ENCODE data around the gene WIPI1.
A peak's percentile ranks its signal among the peaks of the same experiment; 100 is the strongest.

WIPI1 gene

DNA sequence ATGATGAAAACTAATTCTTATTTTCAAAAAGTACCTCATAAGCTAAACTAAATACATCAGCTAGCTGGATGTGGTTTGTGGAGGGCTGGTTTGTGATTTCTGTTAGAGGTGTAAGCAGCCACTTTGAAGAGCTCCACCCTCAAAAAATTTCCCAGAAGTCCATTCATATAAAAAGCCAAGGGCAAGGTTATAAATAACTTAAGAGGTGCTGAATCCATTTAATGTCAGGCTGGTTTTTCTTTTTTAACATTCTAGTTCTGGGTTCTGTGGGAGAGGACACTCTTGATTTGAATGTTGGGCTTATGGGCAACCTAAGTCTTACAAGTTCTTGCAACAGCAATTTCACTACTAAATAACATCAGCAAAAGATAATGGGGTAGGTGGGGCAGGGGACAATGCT, 3.4 kb upstream of the WIPI1 start:
- DNase-seq (ENCODE audit: low read depth in 2 of 2), result no peak

DNA sequence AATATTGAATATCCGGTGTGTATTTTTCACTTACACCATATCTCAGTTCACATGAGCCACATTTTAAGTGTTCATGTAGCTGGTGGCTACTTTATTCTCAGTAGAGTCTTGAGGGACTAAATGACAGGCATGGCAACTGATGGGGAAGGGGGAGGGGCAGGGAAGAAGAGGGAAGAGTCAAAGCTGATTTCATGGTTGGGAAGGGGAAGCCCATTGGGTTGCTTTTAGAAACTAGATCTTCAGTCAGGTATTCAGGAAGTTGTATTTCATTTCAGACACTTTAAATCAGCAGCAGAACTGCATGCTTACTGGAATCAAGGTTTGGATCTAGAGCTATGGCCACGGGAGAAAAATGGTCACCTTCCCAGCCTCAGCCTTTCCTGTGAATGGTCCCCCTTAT, 2.9 kb upstream of the WIPI1 start:
- DNase-seq (ENCODE audit: low read depth in 2 of 2), result no peak

DNA sequence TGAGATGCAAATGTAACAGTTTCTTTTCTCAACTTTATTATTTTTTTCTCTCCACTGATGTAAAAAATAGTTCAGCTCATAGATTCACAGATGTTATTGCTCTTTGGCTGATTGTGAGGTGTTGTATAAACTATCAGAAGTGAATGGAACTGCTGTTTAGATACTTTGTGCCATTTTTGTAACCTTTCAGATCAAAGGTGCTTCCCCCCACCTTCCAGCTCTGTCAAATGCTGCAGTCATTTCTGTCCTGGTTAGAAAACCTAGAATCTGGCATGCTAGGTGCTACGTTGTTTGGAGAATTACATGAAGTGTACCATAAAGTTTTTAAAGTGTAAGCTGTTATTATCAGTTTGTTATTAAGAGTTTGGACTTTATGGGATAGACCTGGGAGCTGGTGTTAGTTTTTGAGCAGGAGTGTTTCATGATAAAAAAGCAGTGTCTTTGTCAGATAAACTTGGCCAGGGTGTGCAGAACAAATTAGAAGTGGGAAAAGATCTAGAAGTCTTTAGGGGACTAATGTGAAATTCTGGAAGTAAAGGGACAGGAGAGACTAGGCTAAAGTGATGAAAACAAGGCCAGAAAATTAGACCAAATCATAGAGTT, 1.8 kb upstream of the WIPI1 start:
- DNase-seq (ENCODE audit: low read depth in 2 of 2), result no peak

DNA sequence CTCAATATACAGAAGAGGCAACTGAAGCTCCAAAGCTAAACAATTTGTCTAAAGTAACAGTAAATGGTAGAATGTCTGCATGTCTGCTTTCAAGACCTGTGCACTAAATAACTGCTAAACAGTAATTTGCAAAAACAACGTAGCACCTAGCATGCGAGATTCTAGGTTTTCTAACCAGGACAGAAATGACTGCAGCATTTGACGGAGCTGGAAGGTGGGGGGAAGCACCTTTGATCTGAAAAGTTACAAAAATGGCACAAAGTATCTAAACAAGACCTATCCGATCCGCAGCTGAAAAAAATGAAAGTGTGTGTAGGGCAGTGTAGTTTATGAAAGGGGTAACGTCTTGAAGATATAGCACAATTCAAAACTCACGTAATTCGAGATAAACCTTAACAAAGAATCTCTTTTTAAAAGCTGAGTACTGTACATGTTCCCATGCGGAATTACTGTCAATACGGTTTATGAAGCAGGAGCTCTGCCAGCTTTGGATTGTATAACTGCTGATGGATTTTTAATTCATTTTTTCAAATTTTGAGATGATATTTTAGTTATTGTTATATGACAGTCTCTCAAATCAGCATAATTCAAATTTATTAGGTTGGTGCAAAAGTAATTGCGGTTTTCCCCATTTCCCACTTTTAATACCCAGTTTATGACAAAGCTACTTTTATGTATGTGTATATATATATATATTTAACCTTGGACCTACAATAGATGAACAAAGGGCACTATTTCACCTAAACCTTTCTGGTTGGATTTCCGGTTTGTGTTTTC, 1.2 kb upstream of the WIPI1 start:
- DNase-seq (ENCODE audit: low read depth in 2 of 2), result no peak

DNA sequence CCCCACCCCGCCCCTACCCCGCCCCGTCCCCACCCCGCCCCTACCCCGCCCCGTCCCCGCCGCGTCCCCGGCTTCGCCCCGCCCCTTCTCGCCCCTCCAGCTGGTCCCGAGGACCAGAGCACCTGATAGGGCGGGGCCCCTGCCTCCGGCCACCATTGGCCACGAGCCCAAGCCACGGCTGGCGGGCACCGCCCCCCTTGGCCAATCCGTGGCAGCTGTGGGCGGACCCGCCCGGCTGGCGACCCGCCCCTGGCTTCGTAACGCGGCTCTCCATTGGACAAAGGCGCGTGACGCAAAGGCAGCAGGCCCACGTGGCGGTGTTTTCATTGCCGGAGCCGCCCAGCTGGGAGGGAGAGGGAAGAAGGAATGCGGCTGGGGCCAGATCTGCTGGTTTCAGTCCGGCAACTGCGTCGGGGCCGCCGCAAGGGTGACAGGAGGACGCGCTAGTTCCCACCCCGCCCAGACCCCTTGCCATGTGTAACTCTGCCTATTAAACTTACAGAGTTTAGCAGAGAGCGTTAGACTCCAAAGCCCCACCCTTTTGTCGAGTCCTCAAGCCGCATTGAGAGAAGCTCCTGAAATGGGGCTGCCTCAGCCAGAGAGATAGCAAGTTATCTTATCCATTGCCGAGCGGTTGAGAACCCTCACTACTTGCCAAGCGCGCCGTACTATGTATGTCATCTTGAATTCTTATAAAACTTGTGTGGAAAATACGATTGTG, 403 bp upstream of the WIPI1 start:
- DNase-seq (ENCODE audit: low read depth in 2 of 2), result peak; percentile 97

DNA sequence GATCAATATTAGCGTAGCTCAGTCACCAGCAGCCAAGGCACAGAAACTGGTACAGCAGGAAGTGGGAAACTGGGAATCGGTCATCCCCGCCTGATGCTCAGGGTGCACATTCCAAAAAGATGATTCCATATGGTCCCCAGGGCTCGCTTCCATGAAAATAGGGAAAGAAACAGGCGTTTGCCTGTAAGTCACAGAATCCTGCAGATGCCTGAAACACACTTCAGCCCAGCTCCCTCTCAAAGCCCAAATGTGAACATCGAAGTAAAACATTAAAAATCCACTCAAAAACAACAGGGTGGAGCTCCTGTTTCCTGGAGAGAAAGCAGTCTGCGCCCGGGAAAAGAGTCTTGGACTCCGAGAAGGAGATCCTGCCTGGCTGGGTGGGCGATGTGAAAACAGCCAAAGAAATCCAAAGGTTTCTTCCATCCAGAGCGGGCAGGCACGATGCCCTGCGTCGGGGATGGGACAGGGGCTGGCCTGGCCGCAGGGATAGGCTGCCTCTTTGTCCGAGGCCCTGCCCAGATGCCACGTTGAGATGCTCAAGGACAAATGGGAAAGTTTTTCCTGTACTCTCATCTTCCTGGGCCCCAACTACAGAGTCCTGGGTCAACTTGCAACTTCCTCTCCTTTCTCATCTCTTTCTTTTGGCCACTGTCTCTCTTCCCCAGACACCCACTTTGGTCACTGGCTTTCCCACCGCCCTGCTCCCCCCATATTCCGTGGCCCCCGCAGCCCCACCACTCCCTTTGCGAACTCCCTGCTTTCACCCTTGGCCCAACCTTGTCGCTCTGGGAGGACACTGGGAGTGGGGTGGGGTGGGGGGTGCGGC, 743 bp downstream of the WIPI1 start:
- peak; percentile 71 to 74 for DNase-seq (ENCODE audit: low read depth in 2 of 2)

DNA sequence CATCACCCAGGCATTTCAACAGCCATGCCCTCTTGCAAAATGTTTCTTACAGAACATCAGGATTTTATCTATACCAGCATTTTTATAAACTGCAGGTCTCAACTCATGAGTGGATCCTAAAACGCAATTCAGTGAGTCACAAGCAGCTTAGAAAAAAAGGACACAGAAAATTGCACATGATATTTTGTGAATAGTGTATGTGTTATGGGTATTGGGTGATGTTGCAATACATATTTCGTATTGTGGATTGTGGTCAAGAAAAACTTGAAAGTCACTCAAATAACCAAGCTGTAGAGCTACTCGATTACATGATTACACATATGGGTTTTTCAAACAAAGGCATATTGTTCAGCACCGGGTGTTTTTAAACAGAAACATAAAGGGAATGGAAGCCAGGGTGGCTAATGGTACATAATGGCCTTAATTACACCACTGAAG, 1.4 kb downstream of the WIPI1 start:
- peak; percentile 83 to 86 for DNase-seq (ENCODE audit: low read depth in 2 of 2)

DNA sequence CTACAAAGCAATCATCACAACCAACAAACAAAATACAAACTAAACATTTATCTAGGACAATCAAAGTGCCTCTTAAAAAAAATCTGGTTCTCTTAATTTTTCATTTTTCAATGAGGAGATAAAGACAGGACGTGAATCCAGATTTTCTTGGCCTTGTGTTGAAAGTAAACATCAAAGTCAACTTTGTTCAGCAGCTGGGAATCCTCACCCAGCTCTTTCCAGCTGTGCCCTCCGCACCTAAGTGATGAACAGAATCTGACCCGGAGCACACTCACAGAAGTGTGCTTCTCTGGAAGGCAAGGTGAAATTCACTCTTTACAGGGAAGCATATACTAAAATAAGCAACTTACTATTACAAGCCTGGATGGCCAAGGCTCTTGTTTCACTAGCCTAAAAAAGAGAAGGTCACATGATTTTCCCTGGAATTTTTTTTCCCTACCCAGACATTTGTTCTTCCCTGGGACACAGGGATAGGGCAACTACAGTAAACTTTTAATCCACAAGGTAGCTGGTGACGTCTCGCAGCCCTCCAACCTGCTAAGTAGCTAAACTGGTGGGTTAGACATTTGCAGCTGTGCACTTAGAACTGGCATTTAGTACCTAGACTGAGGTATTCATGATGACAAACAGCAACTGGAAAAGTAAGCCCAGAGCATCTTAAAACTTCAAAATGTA, 3.2 kb downstream of the WIPI1 start:
- no peak for DNase-seq (ENCODE audit: low read depth in 2 of 2)

DNA sequence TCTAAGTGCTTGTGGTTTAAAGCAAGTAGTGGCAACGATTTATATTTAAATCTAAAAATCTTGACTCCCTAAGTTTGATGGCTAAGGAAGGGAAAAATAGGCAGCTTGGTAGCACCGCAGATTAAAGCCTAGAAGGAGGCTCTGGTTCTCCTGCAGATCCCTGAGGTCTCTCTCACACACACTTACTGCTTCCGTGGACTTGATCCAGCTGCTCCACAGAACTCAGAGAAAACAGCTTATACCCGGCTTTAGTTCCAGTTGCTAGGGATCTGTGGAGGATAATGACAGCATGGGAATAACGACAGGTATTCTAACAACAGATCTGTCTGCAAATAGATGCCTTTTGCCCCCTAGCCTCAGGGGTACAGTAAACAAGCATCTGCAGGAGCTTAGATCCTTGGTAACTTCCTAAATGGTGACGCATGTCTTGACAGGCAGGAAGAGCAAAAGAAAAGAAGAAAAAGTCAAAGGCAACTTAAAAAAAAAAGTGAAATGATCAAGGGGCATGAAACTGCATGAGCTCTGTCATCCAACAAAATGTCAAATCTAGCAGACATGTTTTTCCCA, 4.5 kb downstream of the WIPI1 start:
- no peak for DNase-seq (ENCODE audit: low read depth in 2 of 2)

DNA sequence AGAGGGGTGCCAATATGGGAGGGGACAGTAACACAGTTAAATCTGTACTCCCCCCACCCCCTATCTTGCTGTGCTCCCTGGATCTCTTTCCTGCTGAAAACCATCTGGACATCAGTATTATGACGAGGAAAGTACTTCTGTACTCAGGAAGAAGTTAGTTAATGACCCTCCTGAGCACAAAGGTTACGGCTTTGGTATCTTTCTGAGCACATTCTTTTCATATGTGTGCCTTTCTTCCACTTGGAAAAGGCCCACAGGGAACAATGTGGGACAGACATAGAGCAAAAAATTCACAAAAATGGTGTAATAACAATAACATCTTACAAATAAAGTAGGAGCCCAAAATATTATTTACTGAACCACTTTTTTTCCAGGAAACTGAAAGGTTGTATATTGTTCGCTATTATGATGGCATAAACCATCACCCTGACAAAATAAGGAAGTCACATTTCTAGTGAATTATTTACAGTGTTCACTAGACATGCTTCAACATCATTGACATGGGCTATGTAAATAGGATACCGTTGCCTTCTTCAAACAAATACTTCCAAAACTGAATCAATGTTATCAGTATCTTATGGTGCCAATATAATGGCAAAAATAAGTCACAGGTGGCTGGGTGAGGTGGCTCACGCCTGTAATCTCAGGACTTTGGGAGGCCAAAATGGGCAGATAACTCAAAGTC, 5.5 kb downstream of the WIPI1 start:
- DNase-seq (ENCODE audit: low read depth in 2 of 2), result no peak

DNA sequence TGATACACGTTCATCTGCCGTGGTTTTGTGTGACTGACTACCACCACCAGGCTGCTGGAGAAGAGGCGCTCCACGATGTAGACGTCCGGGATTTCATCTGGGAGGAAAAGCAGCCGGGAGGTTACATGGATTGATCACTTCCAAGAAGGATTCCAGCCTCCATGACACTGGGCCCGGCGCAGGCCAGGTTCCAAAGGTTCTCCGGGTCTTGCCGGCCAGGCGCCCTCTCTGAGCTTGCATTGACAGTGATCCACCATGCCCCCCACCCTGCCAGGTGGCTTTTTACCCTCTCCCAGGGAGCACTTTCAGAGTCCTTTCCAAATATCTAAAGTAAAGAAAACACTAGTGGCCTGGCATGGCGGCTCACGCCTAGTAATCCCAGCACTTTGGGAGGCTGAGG, 6.5 kb downstream of the WIPI1 start:
- no peak for DNase-seq (ENCODE audit: low read depth in 2 of 2)

DNA sequence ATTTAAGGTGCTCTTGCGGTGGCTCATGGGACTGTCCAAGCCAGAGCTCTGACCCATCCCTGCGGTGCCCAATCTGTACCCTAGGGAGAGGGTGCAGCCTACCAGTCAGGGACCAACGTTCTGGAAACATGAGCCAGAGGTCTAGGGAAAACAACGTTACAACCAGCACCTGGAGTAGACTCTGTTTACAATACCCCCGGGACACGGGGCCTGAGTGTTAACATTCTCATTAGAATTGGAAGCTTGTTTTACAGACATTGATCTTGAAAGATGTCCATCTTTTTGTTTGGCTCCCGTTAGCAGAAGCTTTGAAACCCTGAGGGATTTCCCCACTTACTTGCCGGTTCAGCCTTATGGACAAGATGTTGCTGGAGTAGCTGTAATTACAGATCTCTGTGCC, 6.9 kb downstream of the WIPI1 start:
- DNase-seq (ENCODE audit: low read depth in 2 of 2), result no peak

DNA sequence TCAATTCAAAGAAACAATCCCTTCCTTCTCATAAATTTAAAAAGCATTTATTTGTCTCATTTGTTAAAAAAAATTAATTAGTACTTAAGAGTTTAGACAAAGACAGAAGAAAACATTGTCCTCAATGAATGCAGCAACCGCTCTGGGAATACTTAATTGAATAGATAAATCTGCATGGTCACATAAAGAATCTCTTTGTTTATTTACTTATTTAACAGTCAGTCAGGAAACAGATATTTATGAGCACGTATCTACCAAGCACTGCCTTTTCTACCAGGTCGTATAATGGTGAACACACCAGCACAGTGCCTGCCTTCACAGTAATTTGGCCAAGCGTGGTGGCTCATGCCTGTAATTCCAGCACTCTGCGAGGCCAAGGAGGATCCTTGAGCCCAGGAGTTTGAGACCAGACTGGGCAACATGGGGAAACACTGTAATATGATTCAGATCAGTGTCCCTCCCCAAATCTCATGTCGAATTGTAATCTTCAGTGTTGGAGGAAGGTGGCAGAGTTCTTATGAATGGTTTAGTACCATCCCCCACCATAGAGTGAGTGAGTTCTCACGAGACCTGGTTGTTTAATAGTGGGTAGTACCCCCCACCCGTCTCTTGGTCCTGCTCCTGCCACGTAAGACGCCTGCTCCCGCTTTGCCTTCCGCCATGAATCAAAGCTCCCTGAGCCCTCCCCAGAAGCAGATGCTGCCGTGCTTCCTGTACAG, 8.1 kb downstream of the WIPI1 start:
- no peak for DNase-seq (ENCODE audit: low read depth in 2 of 2)

DNA sequence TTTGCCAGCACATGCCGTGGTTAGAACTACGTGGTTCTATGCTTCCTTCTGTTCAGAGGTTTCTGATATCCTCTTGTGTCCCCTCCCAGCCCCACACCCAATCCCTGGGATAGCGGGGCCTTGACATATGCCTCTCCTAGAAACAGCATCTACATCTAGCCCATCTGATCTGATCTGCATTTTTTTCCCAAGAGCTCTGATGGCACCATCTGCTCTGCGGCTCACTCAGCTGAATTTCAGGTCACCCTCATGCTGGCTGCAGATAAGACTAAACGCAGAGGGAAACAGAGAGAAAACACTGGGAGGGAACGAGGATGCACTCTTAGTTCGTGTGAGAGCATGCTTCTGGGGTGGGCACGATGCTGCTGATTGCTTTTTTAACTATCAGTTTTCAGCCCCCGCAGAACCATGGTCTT, 10.7 kb downstream of the WIPI1 start:
- DNase-seq (ENCODE audit: low read depth in 2 of 2), result no peak

DNA sequence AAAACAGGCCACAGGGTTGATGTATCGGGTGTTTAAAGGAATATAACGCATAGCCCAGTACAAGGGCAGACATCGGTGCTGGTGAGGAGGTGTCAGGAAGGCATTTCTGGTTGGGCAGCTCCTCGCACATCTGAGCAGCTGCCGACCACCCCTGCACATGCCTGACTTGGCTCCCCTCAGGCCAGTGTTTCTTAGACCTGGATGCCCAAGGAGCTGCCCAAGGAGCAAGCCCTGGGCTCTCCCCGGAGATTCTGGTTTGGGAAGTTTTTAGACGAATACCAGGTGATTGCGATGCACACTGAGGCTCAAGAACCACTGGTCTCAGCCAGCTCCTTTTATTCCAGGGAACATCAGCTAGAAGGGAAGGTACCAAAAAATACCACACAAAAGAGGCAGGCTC, 11.6 kb downstream of the WIPI1 start:
- DNase-seq (ENCODE audit: low read depth in 2 of 2), result no peak

DNA sequence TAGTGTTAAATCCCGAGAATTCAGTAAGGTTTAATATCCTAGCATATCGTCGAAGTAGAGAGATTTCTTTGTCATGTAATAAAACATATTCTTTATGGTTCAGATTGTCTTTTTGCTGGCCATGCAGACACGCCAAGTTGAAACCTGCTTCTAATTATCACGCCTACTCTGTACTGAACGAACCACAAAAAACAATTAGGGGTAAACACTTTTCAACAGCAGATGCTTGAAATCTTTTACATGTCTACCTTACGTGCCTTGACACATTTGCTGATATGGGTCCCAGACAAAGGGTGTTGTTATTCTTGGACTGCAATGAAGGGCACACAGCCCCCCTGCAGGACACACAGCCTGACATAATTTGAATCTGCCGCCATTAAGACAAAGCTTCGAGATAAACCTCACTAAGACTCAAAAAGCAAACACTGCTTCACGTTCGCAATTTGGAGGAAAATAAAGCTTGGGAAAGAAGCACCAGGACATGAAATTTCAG, 13.3 kb downstream of the WIPI1 start:
- peak; percentile 63 for DNase-seq (ENCODE audit: low read depth in 2 of 2)

DNA sequence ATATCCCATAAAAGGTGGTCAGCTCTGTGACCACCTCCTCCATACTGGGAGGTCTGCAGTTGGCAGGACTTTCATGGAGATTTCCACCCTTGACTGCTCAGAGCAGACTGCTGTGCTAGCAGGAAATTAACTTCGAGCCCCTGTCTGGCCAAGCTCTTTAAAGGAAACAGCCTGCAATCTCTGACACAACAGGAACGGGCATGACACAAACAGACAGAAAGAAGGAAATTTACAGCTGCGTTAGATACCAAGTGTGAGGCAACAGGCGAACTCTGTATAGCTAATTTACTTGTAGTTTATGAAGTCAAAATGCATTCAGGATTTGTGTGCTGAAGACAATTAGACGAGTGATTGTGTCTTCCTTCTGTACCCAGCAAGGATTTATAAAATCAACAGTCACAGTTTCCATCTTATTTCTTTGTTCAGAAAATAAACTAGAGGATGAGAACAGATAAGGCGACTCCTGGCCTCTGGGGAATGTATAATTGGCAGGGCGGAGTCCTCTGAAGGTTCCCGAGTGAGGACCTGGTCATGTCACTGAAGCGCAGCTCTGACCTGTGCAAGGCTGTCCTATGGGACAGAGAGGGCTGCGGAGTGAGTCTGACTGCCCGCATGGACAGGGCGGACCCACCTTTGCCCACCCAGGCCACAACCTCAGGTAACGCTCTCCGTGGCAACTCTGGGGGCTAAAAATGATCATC, 16.1 kb downstream of the WIPI1 start:
- no peak for DNase-seq (ENCODE audit: low read depth in 2 of 2)

DNA sequence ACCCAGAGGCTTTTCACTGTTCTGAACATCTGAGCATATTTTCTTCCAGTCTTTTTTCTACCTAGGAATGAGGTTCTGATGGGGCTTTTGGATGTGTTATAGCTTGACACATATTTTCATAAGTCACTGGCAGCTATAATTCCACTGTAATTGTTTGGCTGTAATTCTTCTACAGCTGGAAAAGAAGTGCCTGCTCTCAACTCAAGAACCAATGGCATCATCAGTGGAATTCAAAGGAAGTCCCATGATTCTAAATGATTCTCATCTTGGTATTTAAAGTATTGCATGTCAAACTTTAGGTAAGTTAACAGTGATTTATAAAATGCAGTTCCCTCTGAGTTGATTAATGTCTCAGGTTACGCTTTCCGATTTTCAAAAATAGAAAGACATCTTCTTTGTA, 16.8 kb downstream of the WIPI1 start:
- DNase-seq (ENCODE audit: low read depth in 2 of 2), result no peak

DNA sequence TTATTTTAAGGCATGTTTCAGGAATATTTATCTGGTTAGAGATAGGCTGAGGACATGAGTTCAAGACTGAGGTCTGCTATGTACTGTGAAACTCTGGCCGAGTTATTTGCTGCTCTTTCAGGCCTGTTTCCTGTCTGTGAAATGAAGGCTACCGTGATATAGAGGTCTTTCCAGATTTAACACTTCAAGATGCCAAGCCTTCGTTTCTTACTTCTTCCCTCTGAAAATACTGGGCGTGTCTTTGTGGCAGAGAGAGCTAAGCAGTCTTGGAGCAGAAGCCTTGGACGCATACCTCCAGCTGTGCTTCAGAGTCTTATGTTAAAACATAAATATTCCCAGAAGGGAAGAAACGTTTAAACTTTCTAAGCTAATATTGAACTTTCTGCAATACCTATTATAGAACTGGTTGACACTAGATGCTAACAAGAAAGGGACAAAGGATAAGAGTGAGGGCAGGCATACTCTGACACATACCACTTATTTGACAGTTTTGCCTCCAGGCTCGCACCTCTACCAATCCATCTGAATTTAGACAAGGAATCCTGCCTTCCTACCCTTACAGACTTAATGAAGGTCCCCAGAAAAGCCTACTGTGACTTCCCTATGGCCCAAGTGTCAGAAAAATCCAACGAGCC, 17.5 kb downstream of the WIPI1 start:
- no peak for DNase-seq (ENCODE audit: low read depth in 2 of 2)

Measured in fibroblast of skin of left quadriceps (primary cell).